Measurements from ENCODE around the gene GPC1.
"Not testable (repeated sequence)": the region's sequence is repeated elsewhere in the genome, so short reads cannot be mapped to it uniquely, and the experiment has no call there.

GPC1 gene

GRCh38 chr2:240467149-240467642 is 31.7 kb downstream of the GPC1 start:
- no peak for DNase-seq (ENCODE audit: low read depth in 2 of 2)

- DNase-seq (ENCODE audit: low read depth in 2 of 2): no peak
Observed at GRCh38 chr2:240467659-240468302, 32.3 kb downstream of the GPC1 start.

GRCh38 chr2:240468303-240469238 is 33.1 kb downstream of the GPC1 start:
- no peak for DNase-seq (ENCODE audit: low read depth in 2 of 2)

GRCh38 chr2:240469239-240469636 is 33.8 kb downstream of the GPC1 start:
- DNase-seq (ENCODE audit: low read depth in 2 of 2): no peak

GRCh38 chr2:240469740-240470139 is 34.3 kb downstream of the GPC1 start:
- no peak for DNase-seq (ENCODE audit: low read depth in 2 of 2)

GRCh38 chr2:240472078-240472790 is 36.8 kb downstream of the GPC1 start:
- no peak for DNase-seq (ENCODE audit: low read depth in 2 of 2)

GRCh38 chr2:240473211-240473610 is 37.7 kb downstream of the GPC1 start:
- no peak for DNase-seq (ENCODE audit: low read depth in 2 of 2)

GRCh38 chr2:240477916-240478315 is 42.5 kb downstream of the GPC1 start:
- DNase-seq (ENCODE audit: low read depth in 2 of 2): no peak

- no peak for DNase-seq (ENCODE audit: low read depth in 2 of 2)
Observed at GRCh38 chr2:240478346-240479110, 43.1 kb downstream of the GPC1 start.

GRCh38 chr2:240479111-240479501 is 43.6 kb downstream of the GPC1 start:
- DNase-seq (ENCODE audit: low read depth in 2 of 2): no peak

GRCh38 chr2:240480834-240481623 is 45.6 kb downstream of the GPC1 start:
- no peak for DNase-seq (ENCODE audit: low read depth in 2 of 2)

- DNase-seq (ENCODE audit: low read depth in 2 of 2): no peak
Observed at GRCh38 chr2:240481720-240482119, 46.3 kb downstream of the GPC1 start.

GRCh38 chr2:240482141-240482540 is 46.7 kb downstream of the GPC1 start:
- DNase-seq (ENCODE audit: low read depth in 2 of 2): no peak

GRCh38 chr2:240491483-240491882 is 56.0 kb downstream of the GPC1 start:
- DNase-seq (ENCODE audit: low read depth in 2 of 2): no peak

GRCh38 chr2:240494194-240494793 is 58.8 kb downstream of the GPC1 start:
- no peak for DNase-seq (ENCODE audit: low read depth in 2 of 2)

GRCh38 chr2:240494942-240495341 is 59.5 kb downstream of the GPC1 start:
- DNase-seq (ENCODE audit: low read depth in 2 of 2): not testable (repeated sequence)

- not testable (repeated sequence) for DNase-seq (ENCODE audit: low read depth in 2 of 2)
Observed at GRCh38 chr2:240497082-240497481, 61.6 kb downstream of the GPC1 start.

- no peak for DNase-seq (ENCODE audit: low read depth in 2 of 2)
Observed at GRCh38 chr2:240498171-240498957, 62.9 kb downstream of the GPC1 start.

- DNase-seq (ENCODE audit: low read depth in 2 of 2): no peak
Observed at GRCh38 chr2:240498958-240499260, 63.4 kb downstream of the GPC1 start.

All from stimulated activated CD4-positive, alpha-beta T cell treated with anti-CD3 and anti-CD28 coated beads, Interleukin-1b, Interleukin-23, amount 100 ng/mL, for 1 hour (primary cell).